Measurements from ENCODE around the gene PLCB3. TPM values are rescaled to one million over a fixed set of nuclear protein-coding genes. Genes with fewer than 3 reads are reported as not detected.

PLCB3 gene
- polyA plus RNA-seq, 1 experiment: 11.7 TPM

GRCh38 chr11:64287676-64288352, 36.5 kb downstream of the PLCB3 start:
- no peak for TF ChIP-seq CTCF (IDR thresholded peaks at IDR 0.05; ENCODE audit: low read depth, low read length)
- Histone ChIP-seq H3K4me3 (ENCODE audit: low read depth, low read length) (no peak overlapping the region), H3K27ac (ENCODE audit: low read depth, low read length) (no peak overlapping the region), H3K9me3 (ENCODE audit: control insufficient read depth, insufficient read depth, low read length) (no peaks in the 10 kb centered on the region), H3K27me3 (ENCODE audit: control insufficient read depth, insufficient read depth, low read length) (peaks cover 19% of the 10 kb centered on the region)
- ChIA-PET POLR2A (interaction anchor here (0.6 kb wide), 1 partner anchor 24 kb away, joined by 3 read pairs; no protein-coding TSS in a partner anchor), CTCF (interaction anchor here (12.0 kb wide), 1 partner anchor 15 kb away, joined by 124 read pairs; the partner anchor contains the start of gene CATSPERZ)
- DNase-seq (ENCODE audit: low read depth, low spot score): no peak

GRCh38 chr11:64288353-64288750, 37.0 kb downstream of the PLCB3 start:
- no peak for TF ChIP-seq CTCF (IDR thresholded peaks at IDR 0.05; ENCODE audit: low read depth, low read length)
- ChIA-PET CTCF (interaction anchor here (12.0 kb wide), 1 partner anchor 14 kb away, joined by 124 read pairs; the partner anchor contains the start of gene CATSPERZ), POLR2A (no interaction called here)

GRCh38 chr11:64289002-64289564, 37.8 kb downstream of the PLCB3 start:
- Histone ChIP-seq H3K27ac (ENCODE audit: low read depth, low read length) (no peak overlapping the region), H3K27me3 (ENCODE audit: control insufficient read depth, insufficient read depth, low read length) (peaks cover 28% of the 10 kb centered on the region), H3K4me3 (ENCODE audit: low read depth, low read length) (no peak overlapping the region), H3K9me3 (ENCODE audit: control insufficient read depth, insufficient read depth, low read length) (no peaks in the 10 kb centered on the region)
- no peak for TF ChIP-seq CTCF (IDR thresholded peaks at IDR 0.05; ENCODE audit: low read depth, low read length)
- no peak for DNase-seq (ENCODE audit: low read depth, low spot score)
- CTCF ChIA-PET: interaction anchor here (0.6 to 12.0 kb wide), 2 partner anchors 14 to 37 kb away, joined by 3 to 124 read pairs; partner anchors contain the start of gene CATSPERZ
- POLR2A ChIA-PET: no interaction called here

More at GRCh38 chr11:64288353-64288750, 37.0 kb downstream of the PLCB3 start:
- no peak overlapping the region for H3K4me3 ChIP-seq (ENCODE audit: low read depth, low read length)
- H3K27ac ChIP-seq (ENCODE audit: low read depth, low read length): no peak overlapping the region
- peaks cover 24% of the 10 kb centered on the region for H3K27me3 ChIP-seq (ENCODE audit: control insufficient read depth, insufficient read depth, low read length)
- no peaks in the 10 kb centered on the region for H3K9me3 ChIP-seq (ENCODE audit: control insufficient read depth, insufficient read depth, low read length)
- no peak for DNase-seq (ENCODE audit: low read depth, low spot score)

DNA sequence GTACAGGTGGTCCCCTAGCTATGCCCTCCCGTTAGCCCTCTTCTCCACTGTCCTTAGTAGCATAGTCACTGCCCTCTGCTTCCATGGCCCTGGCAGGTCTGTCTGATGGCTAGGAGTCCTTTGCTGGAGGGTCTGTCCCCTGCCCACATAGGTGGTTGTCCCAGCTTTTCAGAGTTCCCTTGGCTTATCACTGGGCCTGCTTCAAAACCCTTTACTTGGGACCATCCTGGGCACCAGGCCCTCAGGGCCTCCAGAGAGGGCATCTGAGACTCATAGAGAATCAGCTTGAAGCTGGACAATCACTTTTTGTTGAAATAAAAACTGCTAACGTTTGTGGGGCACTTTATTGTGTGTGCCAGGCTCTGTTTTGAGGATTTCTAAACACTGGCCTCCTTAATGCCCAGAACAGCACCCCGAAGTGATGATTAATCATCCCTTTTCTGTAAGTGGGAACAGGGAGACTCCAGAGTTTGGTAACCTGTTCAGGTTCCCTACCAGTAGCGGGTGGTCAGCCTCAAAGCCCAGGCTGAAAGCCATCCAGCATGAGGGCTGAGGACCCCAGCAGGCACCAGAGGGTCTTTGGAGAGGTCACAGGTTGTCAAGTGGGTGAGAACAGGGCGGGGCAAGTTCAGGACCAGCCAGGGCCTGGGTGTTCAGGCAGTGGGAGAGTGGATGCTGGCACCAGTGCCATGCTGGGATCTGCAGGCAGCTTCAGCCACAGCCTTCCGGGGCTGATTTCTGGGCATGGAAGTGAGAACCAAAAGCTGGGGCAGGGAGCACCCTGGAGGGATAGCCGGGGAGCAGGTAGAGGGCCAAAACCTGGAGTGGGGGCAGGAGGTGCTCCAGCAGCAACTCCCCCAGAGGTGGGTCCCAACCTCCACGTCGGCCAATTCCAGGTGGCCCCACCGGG, 39.3 kb downstream of the PLCB3 start:
- DNase-seq (ENCODE audit: low read depth, low spot score): no peak
- no peak overlapping the region for H3K4me3 ChIP-seq (ENCODE audit: low read depth, low read length)
- TF ChIP-seq CTCF (IDR thresholded peaks at IDR 0.05; ENCODE audit: low read depth, low read length): no peak
- H3K9me3 ChIP-seq (ENCODE audit: control insufficient read depth, insufficient read depth, low read length): no peaks in the 10 kb centered on the region
- ChIA-PET POLR2A (no interaction called here), CTCF (interaction anchor here (12.0 kb wide), 1 partner anchor 12 kb away, joined by 124 read pairs; the partner anchor contains the start of gene CATSPERZ)
- peaks cover 41% of the 10 kb centered on the region for H3K27me3 ChIP-seq (ENCODE audit: control insufficient read depth, insufficient read depth, low read length)
- no peak overlapping the region for H3K27ac ChIP-seq (ENCODE audit: low read depth, low read length)

All from AG04450 (cell line).